ACC112 (cell line): ENCODE results near the gene KIF4B.
"Not testable (repeated sequence)": the region's sequence is repeated elsewhere in the genome, so short reads cannot be mapped to it uniquely, and the experiment has no call there.

Experiments used
- H2AFZ ChIP-seq: fragments of 200-600 bp; sonication (generic); one replicate; pipeline ENCODE4 v1.6.0; 2017; ENCODE audit warnings: antibody characterized with exemption, low read length; ENCODE audit not compliant: unreplicated experiment
- H3K27ac ChIP-seq: fragments of 200-600 bp; sonication (generic); 2 replicates; pipeline ENCODE4 v1.5.1; 2014; ENCODE audit warnings: low read depth, mild to moderate bottlenecking, antibody characterized with exemption, low read length, moderate library complexity
- H3K27me3 ChIP-seq: fragments of 200-600 bp; sonication (generic); 2 replicates; pipeline ENCODE4 v1.6.1; 2014; ENCODE audit warnings: mild to moderate bottlenecking, antibody characterized with exemption, low read length, moderate library complexity, mixed read lengths; ENCODE audit not compliant: insufficient read depth
- H3K36me3 ChIP-seq: fragments of 200-600 bp; sonication (generic); 2 replicates; pipeline ENCODE4 v1.6.1; 2016; ENCODE audit warnings: mild to moderate bottlenecking, antibody characterized with exemption, low read length, moderate library complexity, mixed read lengths; ENCODE audit not compliant: insufficient read depth
- H3K4me1 ChIP-seq: fragments of 200-600 bp; sonication (generic); one replicate; pipeline ENCODE4 v1.6.1; 2016; ENCODE audit warnings: low read length, mixed read lengths; ENCODE audit not compliant: insufficient read depth, unreplicated experiment, control insufficient read depth
- H3K4me3 ChIP-seq: fragments of 200-600 bp; sonication (generic); 2 replicates; pipeline ENCODE4 v1.5.1; 2014; ENCODE audit warnings: mild to moderate bottlenecking, low read depth, low read length
- H3K79me2 ChIP-seq: fragments of 200-600 bp; sonication (generic); one replicate; pipeline ENCODE4 v1.6.0; 2016; ENCODE audit warnings: low read length; ENCODE audit not compliant: control insufficient read depth, unreplicated experiment, insufficient read depth

Gene KIF4B

DNA sequence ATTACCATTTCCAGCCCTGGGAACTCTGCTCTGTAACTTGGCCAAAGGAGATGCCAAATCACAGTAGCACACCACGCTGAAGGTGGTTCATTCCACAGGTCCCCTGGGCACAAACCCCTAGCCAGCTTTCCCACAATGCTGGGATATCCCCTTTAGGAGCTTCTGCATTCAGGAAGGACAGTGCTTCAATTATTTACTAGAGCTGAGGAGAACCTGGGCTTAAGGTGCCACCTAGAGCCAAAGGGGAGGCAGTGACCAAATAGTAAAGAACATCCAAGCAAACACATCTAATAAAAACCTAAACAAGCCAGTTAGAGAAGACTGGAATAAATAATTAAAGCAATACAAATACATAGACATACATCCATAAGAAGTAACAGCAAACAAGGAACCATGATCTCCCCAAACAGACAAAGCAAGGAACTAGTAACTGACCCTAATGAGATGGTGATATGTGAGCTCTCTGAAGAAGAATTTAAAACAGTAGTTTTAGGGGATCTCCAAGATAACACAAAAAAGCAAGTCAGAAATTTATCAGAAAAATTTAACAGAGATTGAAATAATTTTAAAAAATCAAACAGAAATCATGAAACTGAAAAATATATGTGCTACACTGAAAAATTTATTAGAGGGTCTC, 14.6 kb downstream of the KIF4B start:
- H3K79me2 ChIP-seq = no peaks in the 10 kb centered on the region
- H3K27ac ChIP-seq = no peak overlapping the region
- H3K36me3 ChIP-seq = no peaks in the 10 kb centered on the region
- H3K27me3 ChIP-seq = peaks cover 18% of the 10 kb centered on the region
- no peak overlapping the region for H3K4me3 ChIP-seq
- no peaks in the 10 kb centered on the region for H3K4me1 ChIP-seq
- H2AFZ ChIP-seq = no peak overlapping the region

DNA sequence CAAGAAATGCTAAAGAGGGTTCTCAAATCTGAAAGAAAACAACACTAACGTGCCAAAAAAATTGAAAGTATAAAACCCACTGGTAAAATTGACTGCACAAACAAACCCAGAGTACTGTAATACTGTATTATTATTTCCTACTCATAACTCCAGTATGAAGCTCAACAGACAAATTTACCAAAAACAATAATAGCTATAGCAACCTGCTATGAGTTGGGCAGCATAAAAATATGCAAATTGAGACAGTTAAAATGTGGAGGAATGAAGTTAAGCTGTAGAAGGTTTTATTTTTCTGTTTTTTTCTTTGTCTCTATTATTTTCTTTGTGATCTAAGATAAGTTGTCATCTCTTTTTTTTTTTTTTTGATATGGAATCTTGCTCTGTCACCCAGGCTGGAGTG, 15.7 kb downstream of the KIF4B start:
- Histone ChIP-seq H3K27me3 (peaks cover 18% of the 10 kb centered on the region), H3K36me3 (no peaks in the 10 kb centered on the region), H3K4me1 (no peaks in the 10 kb centered on the region), H2AFZ (no peak overlapping the region), H3K79me2 (no peaks in the 10 kb centered on the region), H3K4me3 (no peak overlapping the region), H3K27ac (no peak overlapping the region)

DNA sequence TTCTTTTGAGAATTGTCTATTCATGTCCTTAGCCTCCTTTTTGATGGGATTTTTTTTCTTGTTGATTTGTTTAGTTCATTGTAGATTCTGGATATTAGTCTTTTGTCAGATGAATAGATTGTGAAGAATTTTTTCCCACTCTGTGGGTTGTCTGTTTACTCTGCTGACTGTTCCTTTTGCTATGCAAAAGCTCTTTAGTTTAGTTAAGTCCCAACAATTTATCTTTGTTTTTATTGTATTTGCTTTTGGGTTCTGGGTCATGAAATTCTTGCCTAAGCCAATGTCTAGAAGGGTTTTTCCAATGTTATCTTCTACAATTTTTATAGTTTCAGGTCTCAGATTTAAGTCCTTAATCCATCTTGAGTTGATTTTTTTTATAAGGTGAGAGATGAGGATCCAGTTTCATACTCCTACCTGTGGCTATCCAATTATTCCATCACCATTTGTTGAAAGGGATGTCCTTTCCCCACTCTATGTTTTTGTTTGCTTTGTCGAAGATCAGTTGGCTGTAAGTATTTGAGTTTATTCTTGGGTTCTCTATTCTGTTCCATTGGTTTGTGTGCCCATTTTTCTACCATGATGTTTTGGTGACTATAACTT, 20.7 kb downstream of the KIF4B start:
- not testable (repeated sequence) for H3K79me2 ChIP-seq, H3K4me1 ChIP-seq, H3K4me3 ChIP-seq

DNA sequence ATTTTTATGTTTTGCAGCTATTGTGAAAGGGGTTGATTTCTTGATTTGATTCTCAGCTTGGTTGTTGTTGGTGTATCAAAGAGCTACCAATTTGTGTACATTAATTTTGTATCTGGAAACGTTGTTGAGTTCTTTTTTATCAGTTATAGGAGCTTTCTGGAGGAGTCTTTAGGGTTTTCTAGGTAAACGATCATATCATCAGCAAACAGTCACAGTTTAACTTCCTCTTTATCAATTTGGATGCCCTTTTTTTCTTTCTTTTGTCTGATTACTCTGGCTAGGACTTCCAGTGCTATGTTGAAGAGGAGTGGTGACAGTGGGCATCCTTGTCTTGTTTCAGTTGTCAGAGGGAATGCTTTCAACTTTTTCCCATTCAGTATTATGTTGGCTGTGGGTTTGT, 21.5 kb downstream of the KIF4B start:
- not testable (repeated sequence) for H3K4me1 ChIP-seq, H3K27me3 ChIP-seq, H3K27ac ChIP-seq, H3K79me2 ChIP-seq, H3K4me3 ChIP-seq, H2AFZ ChIP-seq, H3K36me3 ChIP-seq

More for the DNA sequence above, 20.7 kb downstream of the KIF4B start:
- not testable (repeated sequence) for H3K27ac ChIP-seq, H2AFZ ChIP-seq, H3K27me3 ChIP-seq, H3K36me3 ChIP-seq

DNA sequence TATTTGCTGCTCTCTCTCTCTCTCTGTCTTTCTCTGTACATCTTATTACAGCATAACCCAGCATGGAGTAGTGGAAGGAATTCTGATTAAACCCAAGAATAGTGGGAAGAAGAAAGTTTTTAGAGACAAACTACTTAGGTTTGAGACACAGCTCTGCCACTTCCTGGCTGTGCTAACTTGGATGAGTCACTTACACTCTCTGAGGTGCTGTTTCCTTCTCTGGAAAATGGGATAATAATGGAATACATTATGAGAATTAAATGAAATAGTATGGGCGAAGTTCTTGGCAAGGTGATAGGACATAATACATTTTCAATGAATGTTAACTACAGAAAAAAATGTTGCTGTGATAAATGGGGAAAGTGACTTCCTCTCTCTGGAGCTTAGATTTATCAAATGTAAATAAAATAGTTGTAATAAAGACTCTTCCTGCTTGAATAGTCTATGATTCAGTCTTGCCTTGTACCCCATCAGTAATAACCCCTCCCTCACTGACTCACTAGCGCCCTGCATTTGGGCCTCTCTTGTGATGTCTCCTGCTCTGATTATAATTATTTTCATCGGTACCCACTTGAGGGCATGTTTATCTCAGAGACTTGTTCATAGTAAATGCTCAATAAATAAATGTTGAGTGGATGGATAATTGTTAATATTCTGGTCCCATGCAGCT, 27.6 kb downstream of the KIF4B start:
- H3K79me2 ChIP-seq = no peaks in the 10 kb centered on the region
- no peak overlapping the region for H3K4me3 ChIP-seq
- H2AFZ ChIP-seq = no peak overlapping the region
- peaks cover 30% of the 10 kb centered on the region for H3K27me3 ChIP-seq
- no peaks in the 10 kb centered on the region for H3K4me1 ChIP-seq
- H3K27ac ChIP-seq = no peak overlapping the region
- no peaks in the 10 kb centered on the region for H3K36me3 ChIP-seq

DNA sequence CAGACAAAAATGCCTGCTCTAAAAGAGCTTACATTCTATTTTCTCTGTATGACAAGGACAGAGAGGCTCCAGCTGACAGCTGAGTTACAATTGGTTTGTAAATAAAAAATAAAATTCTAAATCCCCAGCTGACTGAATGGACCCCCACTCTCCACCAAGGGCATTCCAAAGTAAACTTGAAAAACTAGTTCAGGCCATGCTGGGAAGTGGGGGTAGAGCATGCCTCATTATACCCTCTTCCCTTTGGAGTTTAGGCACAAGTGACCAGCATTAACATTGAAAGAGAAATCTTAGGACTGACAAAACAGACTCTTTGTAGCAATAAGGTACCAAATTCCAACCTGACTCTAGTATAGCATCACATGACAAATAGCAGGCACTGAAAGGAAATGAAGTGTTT, 31.0 kb downstream of the KIF4B start:
- no peak overlapping the region for H2AFZ ChIP-seq
- no peaks in the 10 kb centered on the region for H3K4me1 ChIP-seq
- H3K27me3 ChIP-seq = peaks cover 56% of the 10 kb centered on the region
- H3K79me2 ChIP-seq = no peaks in the 10 kb centered on the region
- no peaks in the 10 kb centered on the region for H3K36me3 ChIP-seq
- no peak overlapping the region for H3K27ac ChIP-seq
- H3K4me3 ChIP-seq = no peak overlapping the region

DNA sequence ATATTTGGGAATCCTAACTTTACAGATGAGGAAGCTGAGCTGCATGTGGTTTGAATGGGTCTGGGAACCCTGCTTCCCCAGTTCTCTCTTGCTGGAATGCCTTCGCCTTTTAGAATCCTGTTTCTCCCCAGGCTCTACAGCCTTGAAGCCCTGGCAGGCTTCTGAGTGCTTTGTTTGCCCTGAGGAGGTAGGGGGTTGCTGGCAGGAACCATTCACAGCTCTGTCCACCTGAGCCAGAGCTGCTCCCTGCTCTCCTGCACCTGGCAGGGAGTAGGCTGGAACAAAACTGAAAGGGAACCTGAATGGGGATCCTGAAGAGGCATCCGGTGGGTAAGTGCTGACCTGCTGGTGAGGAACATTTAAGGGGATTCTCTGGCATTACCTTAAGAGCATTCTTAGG, 33.0 kb downstream of the KIF4B start:
- peaks cover 59% of the 10 kb centered on the region for H3K27me3 ChIP-seq
- no peaks in the 10 kb centered on the region for H3K79me2 ChIP-seq
- H3K4me3 ChIP-seq = no peak overlapping the region
- H3K27ac ChIP-seq = no peak overlapping the region
- no peaks in the 10 kb centered on the region for H3K4me1 ChIP-seq
- H3K36me3 ChIP-seq = no peaks in the 10 kb centered on the region
- H2AFZ ChIP-seq = no peak overlapping the region

DNA sequence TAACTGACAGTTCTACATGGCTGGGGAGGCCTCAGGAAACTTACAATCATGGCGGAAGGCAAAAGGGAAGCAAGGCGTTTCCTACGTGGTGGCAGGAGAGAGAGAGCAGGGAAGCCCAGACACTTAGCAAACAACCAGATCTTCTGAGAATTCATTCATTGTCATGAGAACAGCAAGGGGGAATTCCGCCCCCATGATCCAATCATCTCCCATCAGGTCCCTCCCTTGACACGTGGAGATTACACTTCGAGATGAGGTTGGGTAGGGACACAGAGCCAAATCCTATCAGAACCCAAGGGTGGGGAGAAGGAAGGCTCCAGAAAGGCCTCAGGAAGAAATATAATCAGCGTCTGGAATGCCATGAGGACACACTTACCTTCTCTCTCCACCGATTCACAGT, 34.3 kb downstream of the KIF4B start:
- no peak overlapping the region for H2AFZ ChIP-seq
- H3K4me1 ChIP-seq = no peaks in the 10 kb centered on the region
- no peak overlapping the region for H3K4me3 ChIP-seq
- H3K36me3 ChIP-seq = no peaks in the 10 kb centered on the region
- H3K27me3 ChIP-seq = peaks cover 55% of the 10 kb centered on the region
- no peak overlapping the region for H3K27ac ChIP-seq
- no peaks in the 10 kb centered on the region for H3K79me2 ChIP-seq

DNA sequence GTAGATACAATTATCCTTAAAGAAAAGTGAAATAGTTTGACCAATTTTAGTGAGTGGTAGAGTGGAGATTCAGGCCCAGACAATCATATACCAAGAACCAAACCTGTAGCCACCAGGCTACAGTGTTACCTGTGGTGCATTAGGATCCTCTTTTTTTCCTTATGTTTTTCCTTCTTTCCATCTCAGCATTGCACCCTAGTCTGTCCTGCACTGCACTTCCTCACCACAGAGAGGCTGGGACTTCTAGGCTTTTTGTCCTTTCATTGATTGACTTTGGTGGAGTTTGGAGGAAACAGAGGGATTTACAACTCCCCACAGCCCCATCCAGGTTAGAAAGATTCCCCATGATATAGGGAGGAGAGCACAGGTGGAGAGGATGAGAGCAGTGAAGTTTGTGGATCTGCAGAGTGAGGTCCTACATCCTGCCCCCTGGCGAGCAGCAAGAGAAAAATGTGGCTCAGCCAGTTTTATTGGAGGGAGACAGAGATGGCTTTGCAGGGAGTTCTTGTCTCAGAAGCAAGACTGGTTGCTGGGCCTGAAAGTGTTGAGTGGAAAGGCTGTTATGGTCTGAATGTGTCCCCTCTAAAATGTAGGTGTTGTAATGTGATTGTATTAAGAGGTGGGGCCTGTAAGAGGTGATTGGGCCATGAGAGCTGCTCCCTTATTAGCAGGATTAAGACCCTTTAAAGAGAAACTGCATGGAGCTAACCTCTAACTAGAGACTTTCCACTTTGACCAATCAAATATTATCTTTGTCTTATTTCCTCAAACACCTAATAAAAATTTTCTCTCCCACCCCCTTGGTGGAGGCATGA, 36.2 kb downstream of the KIF4B start:
- H3K27me3 ChIP-seq = peaks cover 49% of the 10 kb centered on the region

DNA sequence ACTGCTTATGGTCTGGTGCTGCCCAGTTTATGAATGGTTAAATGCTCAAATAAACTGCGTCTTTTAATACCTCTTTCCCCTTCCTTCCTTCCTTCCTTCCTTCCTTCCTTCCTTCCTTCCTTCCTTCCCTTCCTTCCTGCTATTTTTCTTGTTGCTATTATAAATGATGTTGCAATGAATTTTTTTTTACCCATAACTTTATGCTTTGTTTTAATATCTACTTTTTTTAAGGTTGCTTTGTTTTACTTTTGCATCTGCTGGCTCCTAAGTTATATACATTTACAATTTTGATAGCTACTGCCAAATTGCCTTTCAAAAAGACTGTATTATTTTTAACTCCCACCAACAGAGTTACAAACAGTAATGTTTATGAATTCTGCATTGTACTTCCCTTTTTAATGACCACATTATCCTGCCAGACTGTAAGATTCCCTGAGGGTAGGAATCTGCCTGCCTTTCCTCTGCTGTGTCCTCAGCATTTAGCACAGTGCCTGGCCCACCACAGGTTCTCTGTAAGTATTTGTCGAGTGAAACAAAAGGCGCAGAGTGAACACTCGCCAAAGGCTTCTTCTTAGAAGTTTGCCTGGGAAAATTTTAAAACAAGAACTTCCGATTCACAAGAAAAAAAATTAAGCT, 36.9 kb downstream of the KIF4B start:
- peaks cover 48% of the 10 kb centered on the region for H3K27me3 ChIP-seq
- no peak overlapping the region for H3K4me3 ChIP-seq
- H2AFZ ChIP-seq = no peak overlapping the region
- no peak overlapping the region for H3K27ac ChIP-seq
- no peaks in the 10 kb centered on the region for H3K36me3 ChIP-seq
- no peaks in the 10 kb centered on the region for H3K4me1 ChIP-seq
- no peaks in the 10 kb centered on the region for H3K79me2 ChIP-seq

More for the DNA sequence above, 36.2 kb downstream of the KIF4B start:
- no peak overlapping the region for H3K27ac ChIP-seq
- no peaks in the 10 kb centered on the region for H3K4me1 ChIP-seq
- H2AFZ ChIP-seq = no peak overlapping the region
- H3K79me2 ChIP-seq = no peaks in the 10 kb centered on the region
- no peaks in the 10 kb centered on the region for H3K36me3 ChIP-seq
- no peak overlapping the region for H3K4me3 ChIP-seq
